Hypothalamus (tissue), 51 donors: ENCODE data around the gene ATRAID.
"Not testable (repeated sequence)": the region's sequence is repeated elsewhere in the genome, so short reads cannot be mapped to it uniquely, and the experiment has no call there.

Experiments
- DNase-seq, 51 donors: peaks; one replicate each; lab custom pipeline; 2025; lab: John Stamatoyannopoulos, UW

Gene ATRAID

GRCh38 chr2:27211943-27212625, at the start of gene ATRAID, which contains the start of gene SLC5A6:
Gene ATRAID (plus strand): TSS chr2:27212041. CDS start chr2:27212369, 328 bp downstream.
Gene SLC5A6 (minus strand): TSS chr2:27212268. CDS start chr2:27207650, 4,618 bp downstream.
- peak; percentile 41 to 98 (median 86) for DNase-seq

- DNase-seq = no peak
Measured at GRCh38 chr2:27162151-27163121, 49.4 kb upstream of the ATRAID start.

GRCh38 chr2:27164960-27165763, 46.7 kb upstream of the ATRAID start:
- no peak for DNase-seq

- no peak for DNase-seq
Measured at GRCh38 chr2:27170581-27171337, 41.1 kb upstream of the ATRAID start.

- no peak for DNase-seq
Measured at GRCh38 chr2:27171351-27171848, 40.4 kb upstream of the ATRAID start.

GRCh38 chr2:27174638-27175037, 37.2 kb upstream of the ATRAID start:
- DNase-seq = no peak

GRCh38 chr2:27175330-27175729, 36.5 kb upstream of the ATRAID start:
- DNase-seq = no peak

- not testable (repeated sequence) for DNase-seq
Measured at GRCh38 chr2:27175781-27176180, 36.1 kb upstream of the ATRAID start.

GRCh38 chr2:27177441-27178351, 34.1 kb upstream of the ATRAID start:
- DNase-seq = no peak

- no peak for DNase-seq
Measured at GRCh38 chr2:27178469-27178868, 33.4 kb upstream of the ATRAID start.

GRCh38 chr2:27179344-27180000, 32.4 kb upstream of the ATRAID start:
- DNase-seq = no peak

- DNase-seq = no peak
Measured at GRCh38 chr2:27182346-27182745, 29.5 kb upstream of the ATRAID start.

GRCh38 chr2:27184115-27184514, 27.7 kb upstream of the ATRAID start:
- no peak for DNase-seq

GRCh38 chr2:27185331-27186026, 26.4 kb upstream of the ATRAID start:
- peak in 1 of 51 donors; percentile 40 for DNase-seq

GRCh38 chr2:27186613-27187345, 25.1 kb upstream of the ATRAID start:
- no peak for DNase-seq

GRCh38 chr2:27189989-27190388, 21.9 kb upstream of the ATRAID start:
- DNase-seq = no peak
